CD14-positive monocyte (primary cell): ENCODE data around the gene TMEM144. TPM values are rescaled to one million over a fixed set of nuclear protein-coding genes. Genes with fewer than 3 reads are reported as not detected.

ENCODE experiments used
- DNase-seq, 3 donors: peaks; one replicate each; pipeline ENCODE4 v3.0.0-alpha.2; 2011 to 2022
- H2AFZ ChIP-seq: 2 replicates; pipeline ENCODE4 v1.6.0; 2012; ENCODE audit warnings: mild to moderate bottlenecking, low read depth, low read length, inconsistent platforms; ENCODE audit not compliant: insufficient read depth, poor library complexity, severe bottlenecking
- H3K27ac ChIP-seq, 2 donors: 1 replicate in 1 of 2; 2 replicates in 1 of 2; pipeline ENCODE4 v1.5.1; 2012 to 2013; ENCODE audit warnings: low read length in 2 of 2, control low read depth in 1 of 2, inconsistent platforms in 1 of 2, low read depth in 1 of 2, mild to moderate bottlenecking in 1 of 2
- H3K27me3 ChIP-seq, 2 donors: one replicate each; pipeline versions ENCODE4 v1.6.0 to v1.6.1; 2011 to 2013; ENCODE audit warnings: low read length in 2 of 2; ENCODE audit not compliant: control insufficient read depth in 2 of 2, insufficient read depth in 2 of 2
- H3K36me3 ChIP-seq, 2 donors: replicated peaks in 1 of 2; 1 replicate in 1 of 2; 2 replicates in 1 of 2; pipeline versions ENCODE4 v1.5.1 to v1.6.1; 2012 to 2013; ENCODE audit warnings: low read length in 2 of 2, control low read depth in 1 of 2, inconsistent platforms in 1 of 2, mild to moderate bottlenecking in 1 of 2; ENCODE audit not compliant: insufficient read depth in 2 of 2, control insufficient read depth in 1 of 2
- H3K4me1 ChIP-seq, 2 donors: 1 replicate in 1 of 2; 2 replicates in 1 of 2; pipeline versions ENCODE4 v1.5.1 to v1.6.1; 2012 to 2013; ENCODE audit warnings: low read length in 2 of 2, control low read depth in 1 of 2, inconsistent platforms in 1 of 2, mild to moderate bottlenecking in 1 of 2, moderate library complexity in 1 of 2; ENCODE audit not compliant: insufficient read depth in 2 of 2, control insufficient read depth in 1 of 2
- H3K4me2 ChIP-seq: replicated peaks from 2 replicates; pipeline ENCODE3; 2012; ENCODE audit warnings: low read length, moderate library complexity, mild to moderate bottlenecking; ENCODE audit not compliant: poor library complexity, severe bottlenecking; ENCODE audit errors: extremely low read depth
- H3K4me3 ChIP-seq, 3 experiments: fragments of 200-600 bp in 1 of 3; sonication (generic) in 1 of 3; replicated peaks in 1 of 3; 1 replicate in 2 of 3; 2 replicates in 1 of 3; pipeline ENCODE4 v1.5.1; 2011 to 2013; ENCODE audit warnings: low read length in 3 of 3, mild to moderate bottlenecking in 3 of 3, control low read depth in 2 of 3, low read depth in 2 of 3, inconsistent platforms in 1 of 3, moderate library complexity in 1 of 3
- H3K79me2 ChIP-seq: 2 replicates; pipeline ENCODE4 v1.6.0; 2012; ENCODE audit warnings: mild to moderate bottlenecking, control low read depth, inconsistent platforms, low read length, moderate library complexity; ENCODE audit not compliant: insufficient read depth
- H3K9ac ChIP-seq: 2 replicates; pipeline ENCODE4 v1.6.0; 2017; ENCODE audit warnings: low read length, mild to moderate bottlenecking; ENCODE audit not compliant: insufficient read depth, poor library complexity, severe bottlenecking
- H3K9me3 ChIP-seq, 2 donors: replicated peaks in 1 of 2; 1 replicate in 1 of 2; 2 replicates in 1 of 2; pipeline versions ENCODE4 v1.5.1 to v1.6.1; 2012 to 2013; ENCODE audit warnings: low read length in 2 of 2, control low read depth in 1 of 2; ENCODE audit not compliant: control insufficient read depth in 1 of 2, insufficient read depth in 1 of 2
- H4K20me1 ChIP-seq: 2 replicates; pipeline ENCODE4 v1.6.0; 2012; ENCODE audit warnings: mild to moderate bottlenecking, low read length, control low read depth, moderate library complexity; ENCODE audit not compliant: insufficient read depth
- H3K27ac Mint-ChIP-seq, 7 donors: one replicate each; pipeline ENCODE4 v1.8.0; 2020; ENCODE audit warnings: mild to moderate bottlenecking in 7 of 7, mixed read lengths in 7 of 7, moderate library complexity in 6 of 7, inconsistent platforms in 2 of 7
- H3K27me3 Mint-ChIP-seq, 3 donors: one replicate each; pipeline ENCODE4 v1.8.0; 2021 to 2022; ENCODE audit warnings: low read depth in 3 of 3, mild to moderate bottlenecking in 3 of 3, mixed read lengths in 3 of 3, moderate library complexity in 3 of 3, inconsistent platforms in 1 of 3
- H3K36me3 Mint-ChIP-seq, 2 donors: one replicate each; pipeline ENCODE4 v1.8.0; 2020; ENCODE audit warnings: mixed read lengths in 2 of 2, inconsistent platforms in 1 of 2, mild to moderate bottlenecking in 1 of 2
- H3K4me1 Mint-ChIP-seq: one replicate; pipeline ENCODE4 v1.8.0; 2020; ENCODE audit warnings: mild to moderate bottlenecking, mixed read lengths
- H3K4me3 Mint-ChIP-seq, 2 donors: one replicate each; pipeline ENCODE4 v1.8.0; 2020; ENCODE audit warnings: mild to moderate bottlenecking in 2 of 2, mixed read lengths in 2 of 2, moderate library complexity in 1 of 2
- H3K9me3 Mint-ChIP-seq, 7 donors: one replicate each; pipeline ENCODE4 v1.8.0; 2020 to 2022; ENCODE audit warnings: mixed read lengths in 7 of 7, mild to moderate bottlenecking in 6 of 7, moderate library complexity in 6 of 7, inconsistent platforms in 2 of 7
- WGBS: methylation state at CpG from one replicate; pipeline ENCODE4 v1.1.5; 2013; ENCODE audit warnings: missing lambda C conversion rate; ENCODE audit not compliant: insufficient coverage; 5-methylcytosine and 5-hydroxymethylcytosine counted together
- intact Hi-C, 2 donors: fragments of 100-400 bp; cut with micrococcal nuclease; formaldehyde crosslinking; loops; one replicate each; pipeline versions ENCODE4 v1.15.0 to v1.15.1; 2023
- polyA plus RNA-seq, 3 donors: library from polyadenylated mRNA; depleted of rRNA in 1 of 3; unstranded in 2 of 3; stranded (reverse) in 1 of 3; fragments of 300-500 nt in 2 of 3; fragments of >200 nt in 1 of 3; fragmentation: Illumina TruSeq in 2 of 3; gene quantifications; 1 replicate in 2 of 3; 2 replicates in 1 of 3; pipeline ENCODE4 v1.2.3, GENCODE V29; 2012 to 2021
- TF ChIP-seq, protein P1 (sequence below): fragments of 200-600 bp; IDR thresholded peaks from one replicate; pipeline ENCODE4 v1.8.0; 2022; ENCODE audit warnings: antibody characterized with exemption, mild to moderate bottlenecking

Gene TMEM144
- polyA plus RNA-seq, 3 donors = 1.0 to 27.9 (median 1.5) TPM

DNA sequence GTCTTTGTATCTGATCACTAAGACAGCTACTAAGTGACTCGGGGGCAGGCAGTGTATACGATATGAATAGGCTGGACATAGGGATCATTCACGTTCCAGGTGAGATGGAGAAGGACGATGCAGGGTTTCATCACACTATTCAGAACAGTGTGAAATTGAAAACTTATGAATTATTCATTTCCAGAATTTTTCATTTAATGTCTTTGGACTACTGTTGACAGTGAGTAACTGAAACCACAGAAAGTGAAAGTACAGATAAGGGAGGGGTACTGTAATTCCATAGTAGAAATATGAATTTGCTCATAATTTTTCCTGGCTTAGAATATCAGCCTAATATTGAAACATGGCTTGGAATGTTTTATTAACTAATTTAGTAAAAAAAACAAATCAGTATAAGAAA is 24.4 kb downstream of the TMEM144 start:
- Histone ChIP-seq H3K36me3 (peaks cover 16 to 88% of the 10 kb centered on the region in 2 donors), H3K27me3 (no peaks in the 10 kb centered on the region), H3K27ac (peak overlapping the region in 1 of 2 donors; percentile 66), H3K79me2 (no peaks in the 10 kb centered on the region), H3K4me2 (no peak overlapping the region), H3K4me3 (no peak overlapping the region), H2AFZ (no peak overlapping the region), H3K4me1 (no peaks in the 10 kb centered on the region), H3K9ac (no peak overlapping the region), H3K9me3 (no peaks in the 10 kb centered on the region), H4K20me1 (no peaks in the 10 kb centered on the region)
- Mint-ChIP-seq H3K4me1 (peaks cover 18% of the 10 kb centered on the region), H3K27ac (peak overlapping the region in 1 of 7 donors; percentile 32), H3K4me3 (no peak overlapping the region), H3K9me3 (peaks cover 0 to 2% (median 0%) of the 10 kb centered on the region in 7 donors), H3K36me3 (peaks cover 62 to 85% of the 10 kb centered on the region in 2 donors), H3K27me3 (no peaks in the 10 kb centered on the region)
- intact Hi-C loops = no loop called here
- TF ChIP-seq, protein P1, sequence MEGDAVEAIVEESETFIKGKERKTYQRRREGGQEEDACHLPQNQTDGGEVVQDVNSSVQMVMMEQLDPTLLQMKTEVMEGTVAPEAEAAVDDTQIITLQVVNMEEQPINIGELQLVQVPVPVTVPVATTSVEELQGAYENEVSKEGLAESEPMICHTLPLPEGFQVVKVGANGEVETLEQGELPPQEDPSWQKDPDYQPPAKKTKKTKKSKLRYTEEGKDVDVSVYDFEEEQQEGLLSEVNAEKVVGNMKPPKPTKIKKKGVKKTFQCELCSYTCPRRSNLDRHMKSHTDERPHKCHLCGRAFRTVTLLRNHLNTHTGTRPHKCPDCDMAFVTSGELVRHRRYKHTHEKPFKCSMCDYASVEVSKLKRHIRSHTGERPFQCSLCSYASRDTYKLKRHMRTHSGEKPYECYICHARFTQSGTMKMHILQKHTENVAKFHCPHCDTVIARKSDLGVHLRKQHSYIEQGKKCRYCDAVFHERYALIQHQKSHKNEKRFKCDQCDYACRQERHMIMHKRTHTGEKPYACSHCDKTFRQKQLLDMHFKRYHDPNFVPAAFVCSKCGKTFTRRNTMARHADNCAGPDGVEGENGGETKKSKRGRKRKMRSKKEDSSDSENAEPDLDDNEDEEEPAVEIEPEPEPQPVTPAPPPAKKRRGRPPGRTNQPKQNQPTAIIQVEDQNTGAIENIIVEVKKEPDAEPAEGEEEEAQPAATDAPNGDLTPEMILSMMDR = no peak
- no peak for DNase-seq
- no CpG with 5 or more reads among the region's 4 CpGs for WGBS

DNA sequence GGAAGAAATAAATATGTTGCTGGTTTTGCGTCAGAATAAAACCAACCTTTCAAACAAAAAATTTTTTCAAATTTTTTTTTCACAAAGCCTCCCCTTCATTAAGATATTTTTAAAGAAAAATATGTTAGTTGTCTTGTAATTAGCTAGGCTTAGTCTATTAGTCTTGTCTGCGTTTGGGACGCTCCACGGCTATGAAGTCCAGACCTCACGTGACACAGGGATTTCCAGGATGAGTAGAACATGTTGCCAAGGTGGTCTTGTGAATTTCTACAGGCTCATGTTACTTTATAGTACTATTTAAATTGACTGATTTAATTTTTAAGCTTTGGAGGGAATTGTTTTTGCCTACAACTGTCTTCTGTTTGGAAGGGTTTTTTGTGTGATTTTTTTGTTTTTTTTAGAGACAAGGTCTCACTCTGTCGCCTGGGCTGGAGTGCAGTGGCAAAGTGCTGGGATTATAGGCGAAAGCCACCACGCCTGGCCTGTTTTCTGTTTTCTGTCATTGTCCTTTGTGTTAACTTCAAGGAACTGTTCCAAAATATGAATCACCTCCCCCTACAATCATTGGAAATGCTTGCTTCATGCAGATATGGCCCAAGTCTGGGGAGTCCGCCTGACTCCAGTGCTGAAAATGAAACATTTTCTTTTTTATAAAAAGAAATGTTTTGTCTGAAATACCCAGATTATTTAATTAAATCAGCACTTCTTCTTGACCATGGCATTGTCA is 26.2 kb downstream of the TMEM144 start:
- Histone ChIP-seq H3K9ac (no peak overlapping the region), H3K27me3 (no peaks in the 10 kb centered on the region), H3K4me1 (no peaks in the 10 kb centered on the region), H3K27ac (no peak overlapping the region), H4K20me1 (no peaks in the 10 kb centered on the region), H3K4me2 (no peak overlapping the region), H3K36me3 (peaks cover 26 to 93% of the 10 kb centered on the region in 2 donors), H3K9me3 (no peaks in the 10 kb centered on the region), H3K79me2 (no peaks in the 10 kb centered on the region), H2AFZ (no peak overlapping the region), H3K4me3 (no peak overlapping the region)
- TF ChIP-seq, protein P1 = no peak
- no peaks in the 10 kb centered on the region for H3K27me3 Mint-ChIP-seq
- DNase-seq = peak in 1 of 3 donors; percentile 6
- peaks cover 13% of the 10 kb centered on the region for H3K4me1 Mint-ChIP-seq
- peaks cover 0 to 2% (median 0%) of the 10 kb centered on the region in 7 donors for H3K9me3 Mint-ChIP-seq
- intact Hi-C loops = no loop called here
- no peak overlapping the region for H3K4me3 Mint-ChIP-seq
- peak overlapping the region in 1 of 7 donors; percentile 35 for H3K27ac Mint-ChIP-seq
- H3K36me3 Mint-ChIP-seq = peaks cover 68 to 86% of the 10 kb centered on the region in 2 donors
- WGBS = 86% methylated on average over 3 of the region's 9 CpGs
